HUES64 (cell line): ENCODE results near the gene HEPN1. TPM values are rescaled to one million over a fixed set of nuclear protein-coding genes. Genes with fewer than 3 reads are reported as not detected.

Source experiments
- H3K27ac ChIP-seq: 2 replicates; pipeline ENCODE4 v1.7.0; 2013; ENCODE audit warnings: low read depth, low read length, inconsistent platforms
- H3K27me3 ChIP-seq: 2 replicates; pipeline ENCODE4 v1.6.1; 2013; ENCODE audit warnings: mild to moderate bottlenecking, low read length; ENCODE audit not compliant: insufficient read depth
- H3K36me3 ChIP-seq: 2 replicates; pipeline ENCODE4 v1.6.1; 2013; ENCODE audit warnings: mild to moderate bottlenecking, low read length; ENCODE audit not compliant: insufficient read depth
- H3K4me1 ChIP-seq: 2 replicates; pipeline ENCODE4 v1.6.1; 2013; ENCODE audit warnings: mild to moderate bottlenecking, low read length, moderate library complexity; ENCODE audit not compliant: insufficient read depth
- H3K4me3 ChIP-seq: 2 replicates; pipeline ENCODE4 v1.5.1; 2013; ENCODE audit warnings: mild to moderate bottlenecking, low read length, moderate library complexity
- H3K9ac ChIP-seq: 2 replicates; pipeline ENCODE4 v1.6.1; 2013; ENCODE audit warnings: mild to moderate bottlenecking, low read depth, low read length
- H3K9me3 ChIP-seq: 2 replicates; pipeline ENCODE4 v1.6.1; 2013; ENCODE audit warnings: low read depth, low read length; ENCODE audit not compliant: insufficient read depth
- whole genome bisulfite sequencing: fragments of 150-250, 120-280 bp; methylation state at CpG from one replicate; pipeline ENCODE4 v1.1.7; 2013; ENCODE audit warnings: missing lambda C conversion rate; 5-methylcytosine and 5-hydroxymethylcytosine counted together
- polyA plus RNA-seq, 2 experiments: library from polyadenylated mRNA; stranded (reverse); fragments of 50-300 nt; gene quantifications; one replicate each; pipeline ENCODE4 v1.2.3, GENCODE V29; 2013

The HEPN1 gene
- polyA plus RNA-seq (2013, experiment 1 of 2), result not detected
- not detected for polyA plus RNA-seq (2013, experiment 2 of 2)

- Histone ChIP-seq H3K27ac (no peak within 1 kb of the TSS), H3K4me3 (no peak within 1 kb of the TSS), H3K36me3 (no peaks in the 10 kb centered on the region), H3K9ac (no peak within 1 kb of the TSS), H3K27me3 (peaks cover 60% of the 10 kb centered on the region), H3K4me1 (no peaks in the 10 kb centered on the region), H3K9me3 (peaks cover 4% of the 10 kb centered on the region; the same call in 1 of the 2 replicates)
- 93% methylated on average over 3 of the region's 3 CpGs for WGBS
Observed at GRCh38 chr11:124918950-124919349, at the start of gene HEPN1. Gene HEPN1 (plus strand): TSS chr11:124919250.

- H3K9me3 ChIP-seq, result no peaks in the 10 kb centered on the region
- no peak overlapping the region for H3K27ac ChIP-seq
- 17% methylated on average over 15 of the region's 16 CpGs for WGBS
- 0 out of 2 replicates have a peak overlapping the region, but pooled peaks have one; percentile 24 for H3K4me3 ChIP-seq
- peaks cover 100% of the 10 kb centered on the region for H3K27me3 ChIP-seq
- no peaks in the 10 kb centered on the region for H3K36me3 ChIP-seq
- no peaks in the 10 kb centered on the region for H3K4me1 ChIP-seq
- H3K9ac ChIP-seq, result no peak overlapping the region
Observed at GRCh38 chr11:124869331-124869730, 49.7 kb upstream of the HEPN1 start.

DNA sequence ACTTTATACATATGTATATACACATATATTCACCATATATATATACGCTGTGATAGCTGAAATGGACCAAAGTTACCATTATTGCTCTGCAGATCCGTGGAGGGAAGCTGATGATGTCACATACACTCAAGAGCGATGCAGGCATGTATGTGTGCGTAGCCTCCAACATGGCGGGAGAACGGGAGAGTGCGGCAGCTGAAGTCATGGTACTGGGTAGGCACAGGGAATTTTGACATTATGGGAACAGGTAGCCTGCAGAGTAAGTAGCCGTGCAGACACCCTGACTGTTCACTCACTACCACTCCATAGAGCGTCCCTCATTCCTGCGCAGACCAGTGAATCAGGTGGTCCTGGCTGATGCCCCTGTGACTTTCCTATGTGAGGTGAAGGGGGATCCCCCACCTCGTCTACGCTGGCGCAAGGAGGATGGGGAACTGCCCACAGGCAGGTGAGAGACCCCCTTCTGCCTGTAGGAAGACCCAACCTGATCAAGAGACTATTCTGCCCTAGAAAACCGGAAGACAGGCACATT, 49.1 kb upstream of the HEPN1 start:
- Histone ChIP-seq H3K27ac (no peak overlapping the region), H3K36me3 (no peaks in the 10 kb centered on the region), H3K9me3 (no peaks in the 10 kb centered on the region), H3K27me3 (peaks cover 100% of the 10 kb centered on the region), H3K9ac (no peak overlapping the region), H3K4me3 (no peak overlapping the region), H3K4me1 (no peaks in the 10 kb centered on the region)
- WGBS, result 87% methylated on average over 14 of the region's 14 CpGs

- 80% methylated on average over 7 of the region's 7 CpGs for WGBS
- Histone ChIP-seq H3K27me3 (peaks cover 100% of the 10 kb centered on the region), H3K27ac (no peak overlapping the region), H3K4me1 (no peaks in the 10 kb centered on the region), H3K4me3 (no peak overlapping the region), H3K9ac (no peak overlapping the region), H3K36me3 (no peaks in the 10 kb centered on the region), H3K9me3 (no peaks in the 10 kb centered on the region)
Observed at GRCh38 chr11:124870430-124870829, 48.6 kb upstream of the HEPN1 start.

- H3K9me3 ChIP-seq, result no peaks in the 10 kb centered on the region
- no peak overlapping the region for H3K9ac ChIP-seq
- 0 out of 2 replicates have a peak, but pooled peaks cover 3% of the 10 kb centered on the region for H3K4me1 ChIP-seq
- 81% methylated on average over 8 of the region's 8 CpGs for WGBS
- H3K36me3 ChIP-seq, result no peaks in the 10 kb centered on the region
- H3K27me3 ChIP-seq, result peaks cover 88% of the 10 kb centered on the region
- no peak overlapping the region for H3K27ac ChIP-seq
- no peak overlapping the region for H3K4me3 ChIP-seq
Observed at GRCh38 chr11:124872280-124872679, 46.8 kb upstream of the HEPN1 start.

DNA sequence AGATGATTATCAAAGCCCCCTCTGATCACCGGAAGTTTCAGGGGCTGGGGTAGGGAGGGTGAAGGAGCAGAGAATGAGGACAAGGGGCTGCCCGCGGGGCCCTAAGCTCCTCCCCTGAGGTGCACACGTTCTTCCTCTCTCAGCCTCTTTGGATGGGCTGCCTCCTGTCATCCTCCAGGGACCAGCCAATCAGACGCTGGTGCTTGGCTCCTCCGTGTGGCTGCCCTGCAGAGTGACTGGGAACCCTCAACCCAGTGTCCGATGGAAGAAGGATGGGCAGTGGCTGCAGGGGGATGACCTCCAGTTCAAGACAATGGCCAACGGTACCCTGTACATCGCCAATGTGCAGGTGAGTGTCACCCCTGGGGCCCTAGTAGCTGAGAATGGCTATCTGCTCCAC, 46.3 kb upstream of the HEPN1 start:
- H3K4me3 ChIP-seq, result no peak overlapping the region
- no peak overlapping the region for H3K27ac ChIP-seq
- H3K9ac ChIP-seq, result no peak overlapping the region
- no peaks in the 10 kb centered on the region for H3K9me3 ChIP-seq
- WGBS, result 40% methylated on average over 9 of the region's 9 CpGs
- peaks cover 87% of the 10 kb centered on the region for H3K27me3 ChIP-seq
- H3K4me1 ChIP-seq, result peaks cover 7% of the 10 kb centered on the region
- no peaks in the 10 kb centered on the region for H3K36me3 ChIP-seq

- Histone ChIP-seq H3K4me3 (no peak overlapping the region), H3K4me1 (peaks cover 7% of the 10 kb centered on the region), H3K9ac (no peak overlapping the region), H3K9me3 (no peaks in the 10 kb centered on the region), H3K27ac (no peak overlapping the region), H3K27me3 (peaks cover 75% of the 10 kb centered on the region), H3K36me3 (no peaks in the 10 kb centered on the region)
- 88% methylated on average over 8 of the region's 8 CpGs for WGBS
Observed at GRCh38 chr11:124873951-124874350, 45.1 kb upstream of the HEPN1 start.

- Histone ChIP-seq H3K27ac (no peak overlapping the region), H3K9me3 (no peaks in the 10 kb centered on the region), H3K27me3 (peaks cover 67% of the 10 kb centered on the region), H3K9ac (no peak overlapping the region), H3K4me3 (no peak overlapping the region), H3K36me3 (no peaks in the 10 kb centered on the region), H3K4me1 (peaks cover 7% of the 10 kb centered on the region)
- 89% methylated on average over 7 of the region's 7 CpGs for WGBS
Observed at GRCh38 chr11:124874571-124875255, 44.3 kb upstream of the HEPN1 start.

DNA sequence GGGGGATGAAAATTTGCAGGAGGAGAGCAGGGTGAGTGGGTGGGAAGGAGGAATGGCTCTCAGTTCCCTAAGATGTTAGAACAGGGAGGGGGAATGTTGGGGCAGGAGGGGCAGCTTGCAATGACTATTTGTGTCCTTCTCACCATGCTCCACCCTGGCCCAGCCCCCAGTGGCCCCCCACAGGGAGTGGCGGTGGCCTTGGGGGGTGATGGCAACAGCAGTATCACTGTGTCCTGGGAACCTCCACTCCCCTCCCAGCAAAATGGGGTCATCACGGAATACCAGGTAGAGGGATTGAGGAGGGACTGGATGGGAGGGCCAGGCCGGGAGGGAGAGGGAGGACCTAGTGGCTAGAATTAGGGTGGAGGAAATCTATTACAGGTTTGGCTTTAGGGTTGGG, 43.6 kb upstream of the HEPN1 start:
- H3K36me3 ChIP-seq, result no peaks in the 10 kb centered on the region
- no peaks in the 10 kb centered on the region for H3K9me3 ChIP-seq
- no peak overlapping the region for H3K27ac ChIP-seq
- peaks cover 7% of the 10 kb centered on the region for H3K4me1 ChIP-seq
- WGBS, result 37% methylated on average over 3 of the region's 3 CpGs
- H3K4me3 ChIP-seq, result peak overlapping the region; percentile 79
- peaks cover 60% of the 10 kb centered on the region for H3K27me3 ChIP-seq
- no peak overlapping the region for H3K9ac ChIP-seq

GRCh38 chr11:124875943-124876817, 42.9 kb upstream of the HEPN1 start:
- peak overlapping the region; percentile 82 for H3K9ac ChIP-seq
- no peaks in the 10 kb centered on the region for H3K36me3 ChIP-seq
- peaks cover 7% of the 10 kb centered on the region for H3K4me1 ChIP-seq
- peak overlapping the region; percentile 79 for H3K4me3 ChIP-seq
- under 1% methylated on average over 69 of the region's 69 CpGs for WGBS
- no peaks in the 10 kb centered on the region for H3K9me3 ChIP-seq
- peaks cover 52% of the 10 kb centered on the region for H3K27me3 ChIP-seq
- peak overlapping the region; percentile 92 for H3K27ac ChIP-seq
